Endothelial cell of umbilical vein (primary cell): ENCODE results near the gene CDR2L.

Experiments
- EZH2 ChIP-seq: IDR thresholded peaks from 2 replicates; pipeline ENCODE4 v1.6.1; 2012; ENCODE audit warnings: borderline replicate concordance, low read depth, mild to moderate bottlenecking, moderate library complexity, low read length, inconsistent platforms; ENCODE audit not compliant: severe bottlenecking
- MAX ChIP-seq: IDR thresholded peaks from 2 replicates; pipeline ENCODE4 v1.6.1; 2011; ENCODE audit not compliant: insufficient read depth, insufficient read length
- POLR2A ChIP-seq: IDR thresholded peaks from 2 replicates; pipeline ENCODE4 v1.6.1; 2012; ENCODE audit warnings: low read depth, mild to moderate bottlenecking, control low read depth, low read length
- TF ChIP-seq, protein P1 (sequence below), 2 donors: IDR thresholded peaks; 1 replicate in 1 of 2; 2 replicates in 1 of 2; pipeline ENCODE4 v1.5.1; 2011; ENCODE audit warnings: low read length in 2 of 2, mild to moderate bottlenecking in 2 of 2, moderate library complexity in 2 of 2, control low read depth in 1 of 2, inconsistent platforms in 1 of 2, low read depth in 1 of 2; ENCODE audit not compliant: insufficient read depth in 1 of 2; ENCODE audit errors: extremely low read depth in 1 of 2

DNA sequence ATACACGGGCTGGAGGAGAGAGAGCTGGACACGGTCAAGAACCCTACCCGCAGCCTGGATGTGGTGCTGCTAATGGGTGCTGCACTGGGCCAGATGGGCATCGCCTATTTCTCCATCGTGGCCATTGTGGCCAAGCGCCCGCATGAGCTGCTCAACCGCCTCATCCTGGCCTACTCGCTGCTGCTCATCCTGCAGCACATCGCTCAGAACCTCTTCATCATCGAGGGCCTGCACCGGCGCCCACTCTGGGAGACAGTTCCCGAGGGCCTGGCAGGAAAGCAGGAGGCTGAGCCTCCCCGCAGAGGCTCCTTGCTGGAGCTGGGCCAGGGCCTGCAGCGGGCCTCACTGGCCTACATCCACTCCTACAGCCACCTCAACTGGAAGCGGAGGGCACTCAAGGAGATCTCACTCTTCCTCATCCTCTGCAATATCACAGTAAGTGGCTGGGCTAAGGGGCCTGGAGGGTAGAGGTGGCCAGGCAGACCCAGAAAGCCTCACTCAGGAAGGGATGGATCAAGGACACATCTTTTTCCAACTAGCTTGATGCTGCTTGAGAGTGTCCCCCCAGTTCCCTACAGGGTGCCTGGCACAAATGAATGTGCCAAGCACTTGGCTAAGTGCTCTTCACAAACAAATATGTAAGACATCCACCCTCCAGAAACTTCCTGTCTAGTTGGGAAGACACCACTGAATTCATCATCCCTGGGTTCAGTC is 40.2 kb upstream of the CDR2L start:
- TF ChIP-seq EZH2 (no peak), MAX (no peak), POLR2A (no peak)
- TF ChIP-seq, protein P1, sequence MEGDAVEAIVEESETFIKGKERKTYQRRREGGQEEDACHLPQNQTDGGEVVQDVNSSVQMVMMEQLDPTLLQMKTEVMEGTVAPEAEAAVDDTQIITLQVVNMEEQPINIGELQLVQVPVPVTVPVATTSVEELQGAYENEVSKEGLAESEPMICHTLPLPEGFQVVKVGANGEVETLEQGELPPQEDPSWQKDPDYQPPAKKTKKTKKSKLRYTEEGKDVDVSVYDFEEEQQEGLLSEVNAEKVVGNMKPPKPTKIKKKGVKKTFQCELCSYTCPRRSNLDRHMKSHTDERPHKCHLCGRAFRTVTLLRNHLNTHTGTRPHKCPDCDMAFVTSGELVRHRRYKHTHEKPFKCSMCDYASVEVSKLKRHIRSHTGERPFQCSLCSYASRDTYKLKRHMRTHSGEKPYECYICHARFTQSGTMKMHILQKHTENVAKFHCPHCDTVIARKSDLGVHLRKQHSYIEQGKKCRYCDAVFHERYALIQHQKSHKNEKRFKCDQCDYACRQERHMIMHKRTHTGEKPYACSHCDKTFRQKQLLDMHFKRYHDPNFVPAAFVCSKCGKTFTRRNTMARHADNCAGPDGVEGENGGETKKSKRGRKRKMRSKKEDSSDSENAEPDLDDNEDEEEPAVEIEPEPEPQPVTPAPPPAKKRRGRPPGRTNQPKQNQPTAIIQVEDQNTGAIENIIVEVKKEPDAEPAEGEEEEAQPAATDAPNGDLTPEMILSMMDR (IDR thresholded peaks at IDR 0.05; ENCODE audit: extremely low read depth in 1 of 2, insufficient read depth in 1 of 2, low read depth in 1 of 2, low read length in 2 of 2), result no peak
